ENCODE data around the gene NIN.

- TF ChIP-seq CTCF (IDR thresholded peaks at IDR 0.05) (no peak), POLR2A (IDR thresholded peaks at IDR 0.05) (no peak)
Measured at GRCh38 chr14:50800032-50800431, 30.9 kb downstream of the NIN start.
